ACC112 (cell line): ENCODE results near the gene PHIP.
A peak's percentile ranks its signal among the peaks of the same experiment; 100 is the strongest.
"Not testable (repeated sequence)": the region's sequence is repeated elsewhere in the genome, so short reads cannot be mapped to it uniquely, and the experiment has no call there.

Experiments used
- H2AFZ ChIP-seq: fragments of 200-600 bp; sonication (generic); one replicate; pipeline ENCODE4 v1.6.0; 2017; ENCODE audit warnings: antibody characterized with exemption, low read length; ENCODE audit not compliant: unreplicated experiment
- H3K27ac ChIP-seq: fragments of 200-600 bp; sonication (generic); 2 replicates; pipeline ENCODE4 v1.5.1; 2014; ENCODE audit warnings: low read depth, mild to moderate bottlenecking, antibody characterized with exemption, low read length, moderate library complexity
- H3K27me3 ChIP-seq: fragments of 200-600 bp; sonication (generic); 2 replicates; pipeline ENCODE4 v1.6.1; 2014; ENCODE audit warnings: mild to moderate bottlenecking, antibody characterized with exemption, low read length, moderate library complexity, mixed read lengths; ENCODE audit not compliant: insufficient read depth
- H3K36me3 ChIP-seq: fragments of 200-600 bp; sonication (generic); 2 replicates; pipeline ENCODE4 v1.6.1; 2016; ENCODE audit warnings: mild to moderate bottlenecking, antibody characterized with exemption, low read length, moderate library complexity, mixed read lengths; ENCODE audit not compliant: insufficient read depth
- H3K4me1 ChIP-seq: fragments of 200-600 bp; sonication (generic); one replicate; pipeline ENCODE4 v1.6.1; 2016; ENCODE audit warnings: low read length, mixed read lengths; ENCODE audit not compliant: insufficient read depth, unreplicated experiment, control insufficient read depth
- H3K4me3 ChIP-seq: fragments of 200-600 bp; sonication (generic); 2 replicates; pipeline ENCODE4 v1.5.1; 2014; ENCODE audit warnings: mild to moderate bottlenecking, low read depth, low read length
- H3K79me2 ChIP-seq: fragments of 200-600 bp; sonication (generic); one replicate; pipeline ENCODE4 v1.6.0; 2016; ENCODE audit warnings: low read length; ENCODE audit not compliant: control insufficient read depth, unreplicated experiment, insufficient read depth

Gene PHIP

DNA sequence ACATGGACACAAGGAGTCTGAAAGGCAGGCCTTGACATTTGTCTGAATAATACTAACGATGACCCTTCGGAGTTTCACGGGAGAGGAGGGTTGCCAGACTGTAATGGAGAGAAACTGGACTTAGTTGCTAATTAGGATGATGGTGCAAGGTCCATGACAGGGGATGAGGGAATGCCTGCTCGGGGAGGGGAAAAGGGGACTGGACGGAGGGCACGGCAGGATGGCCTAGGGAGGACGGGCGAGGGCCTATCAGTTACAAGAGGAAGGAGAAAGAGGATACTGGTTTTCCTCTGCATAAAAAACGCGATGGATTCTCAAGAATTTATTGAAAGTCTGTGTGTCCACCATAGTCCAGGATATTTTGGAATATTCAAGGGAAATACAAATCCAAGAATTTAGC lies 168.0 kb downstream of the PHIP start:
- Histone ChIP-seq H3K27me3 (no peaks in the 10 kb centered on the region), H3K27ac (no peak overlapping the region), H3K79me2 (no peaks in the 10 kb centered on the region), H3K36me3 (no peaks in the 10 kb centered on the region), H3K4me3 (peak overlapping the region; percentile 81), H3K4me1 (peaks cover 13% of the 10 kb centered on the region), H2AFZ (peak overlapping the region; percentile 96)

- Histone ChIP-seq H3K4me3 (no peak overlapping the region), H3K79me2 (no peaks in the 10 kb centered on the region), H2AFZ (peak overlapping the region; percentile 80), H3K27me3 (no peaks in the 10 kb centered on the region), H3K36me3 (no peaks in the 10 kb centered on the region), H3K27ac (no peak overlapping the region), H3K4me1 (peaks cover 13% of the 10 kb centered on the region)
Measured at GRCh38 chr6:78909391-78909790, 168.7 kb downstream of the PHIP start.

- Histone ChIP-seq H3K27me3 (no peaks in the 10 kb centered on the region), H2AFZ (no peak overlapping the region), H3K79me2 (no peaks in the 10 kb centered on the region), H3K27ac (no peak overlapping the region), H3K4me3 (no peak overlapping the region), H3K4me1 (peaks cover 13% of the 10 kb centered on the region), H3K36me3 (no peaks in the 10 kb centered on the region)
Measured at GRCh38 chr6:78908621-78909020, 169.4 kb downstream of the PHIP start.

DNA sequence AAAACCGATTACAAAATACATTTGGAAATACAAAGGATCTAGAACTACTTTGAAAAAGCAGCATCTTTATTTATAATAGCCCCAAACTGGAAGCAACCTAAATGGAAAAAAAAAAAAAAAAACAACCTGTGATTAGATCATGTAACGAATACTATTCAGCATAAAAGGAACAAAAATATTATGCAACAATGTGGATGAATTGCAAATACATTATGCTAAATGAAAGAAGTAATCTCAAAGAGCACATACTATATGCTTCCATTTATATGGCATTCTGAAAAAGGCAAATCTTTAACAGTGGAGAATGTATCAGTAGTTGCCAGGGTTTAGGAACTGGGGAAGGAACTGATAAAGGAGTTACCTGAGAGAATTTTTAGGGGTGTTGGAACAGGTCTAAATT lies 181.8 kb downstream of the PHIP start:
- H3K4me1 ChIP-seq: no peaks in the 10 kb centered on the region
- no peaks in the 10 kb centered on the region for H3K79me2 ChIP-seq

GRCh38 chr6:78889901-78890300 lies 188.2 kb downstream of the PHIP start:
- not testable (repeated sequence) for H3K27me3 ChIP-seq, H3K27ac ChIP-seq, H3K79me2 ChIP-seq, H3K36me3 ChIP-seq, H3K4me1 ChIP-seq, H2AFZ ChIP-seq, H3K4me3 ChIP-seq

More for the DNA sequence above, 181.8 kb downstream of the PHIP start:
- H2AFZ ChIP-seq: no peak overlapping the region
- no peak overlapping the region for H3K4me3 ChIP-seq
- no peak overlapping the region for H3K27ac ChIP-seq
- no peaks in the 10 kb centered on the region for H3K27me3 ChIP-seq
- H3K36me3 ChIP-seq: no peaks in the 10 kb centered on the region
